NCI-H2171 treated with DMSO at 0.1 percent for 48 hours (cell line): ENCODE data around the gene THOC2.
"Not testable (repeated sequence)": the region's sequence is repeated elsewhere in the genome, so short reads cannot be mapped to it uniquely, and the experiment has no call there.

Experiments
- DNase-seq: peaks from one replicate; lab custom pipeline; 2025; lab: John Stamatoyannopoulos, UW

THOC2 gene

GRCh38 chrX:123735137-123735536, 2.3 kb upstream of the THOC2 start:
- not testable (repeated sequence) for DNase-seq

DNA sequence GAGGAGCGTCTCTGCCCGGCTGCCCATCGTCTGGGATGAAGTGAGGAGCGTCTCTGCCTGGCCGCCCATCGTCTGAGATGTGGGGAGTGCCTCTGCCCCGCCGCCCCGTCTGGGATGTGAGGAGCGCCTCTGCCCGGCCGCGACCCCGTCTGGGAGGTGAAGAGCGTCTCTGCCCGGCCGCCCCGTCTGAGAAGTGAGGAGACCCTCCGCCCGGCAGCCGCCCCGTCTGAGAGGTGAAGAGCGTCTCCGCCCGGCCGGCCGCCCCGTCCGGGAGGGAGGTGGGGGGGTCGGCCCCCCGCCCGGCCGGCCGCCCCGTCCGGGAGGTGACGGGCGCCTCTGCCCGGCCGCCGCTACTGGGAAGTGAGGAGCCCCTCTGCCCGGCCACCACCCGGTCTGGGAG, 1.2 kb upstream of the THOC2 start:
- DNase-seq = not testable (repeated sequence)

GRCh38 chrX:123731987-123732669, 724 bp downstream of the THOC2 start:
- DNase-seq = peak; percentile 0

GRCh38 chrX:123731258-123731986, 1.4 kb downstream of the THOC2 start:
- no peak for DNase-seq

GRCh38 chrX:123728554-123728953, 4.3 kb downstream of the THOC2 start:
- DNase-seq = no peak

- DNase-seq = no peak
Measured at GRCh38 chrX:123728016-123728415, 4.8 kb downstream of the THOC2 start.

GRCh38 chrX:123722193-123722592, 10.7 kb downstream of the THOC2 start:
- not testable (repeated sequence) for DNase-seq

DNA sequence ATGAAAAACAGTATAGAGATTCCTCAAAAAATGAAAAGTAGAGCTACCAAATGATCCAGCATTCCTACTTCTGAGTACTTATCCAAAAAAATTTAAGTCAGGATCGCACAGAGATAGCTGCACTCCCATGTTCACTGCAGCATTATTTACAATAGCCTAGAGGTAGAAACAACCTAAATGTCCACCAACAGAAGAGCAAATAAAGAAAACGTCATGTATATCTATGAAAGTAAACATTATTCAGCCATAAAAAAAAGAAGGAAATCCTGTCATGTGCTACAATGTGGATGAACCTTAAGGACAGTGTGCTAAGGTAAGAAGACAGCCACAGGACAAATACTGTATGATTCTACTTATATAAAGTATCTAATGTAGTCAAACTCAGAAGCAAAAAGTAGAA, 12.4 kb downstream of the THOC2 start:
- no peak for DNase-seq

- DNase-seq = no peak
Measured at GRCh38 chrX:123713841-123714240, 19.0 kb downstream of the THOC2 start.

GRCh38 chrX:123713434-123713833, 19.4 kb downstream of the THOC2 start:
- DNase-seq = no peak

DNA sequence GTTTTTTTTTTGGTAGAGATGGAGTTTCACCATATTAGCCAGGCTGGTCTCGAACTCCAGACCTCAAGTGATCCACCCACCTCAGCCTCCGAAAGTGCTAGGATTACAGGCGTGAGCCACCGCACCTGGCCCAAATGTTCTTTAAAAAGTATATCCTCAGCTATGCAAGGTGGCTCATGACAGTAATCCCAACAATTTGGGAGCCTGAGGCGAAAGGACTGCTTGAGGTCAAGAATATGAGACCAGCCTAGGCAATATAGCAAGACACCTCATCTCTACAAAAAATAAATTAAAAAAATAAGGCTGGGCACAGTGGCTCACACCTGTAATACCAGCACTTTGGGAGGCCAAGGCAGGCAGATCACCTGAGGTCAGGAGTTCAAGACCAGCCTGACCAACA, 21.7 kb downstream of the THOC2 start:
- DNase-seq = not testable (repeated sequence)

DNA sequence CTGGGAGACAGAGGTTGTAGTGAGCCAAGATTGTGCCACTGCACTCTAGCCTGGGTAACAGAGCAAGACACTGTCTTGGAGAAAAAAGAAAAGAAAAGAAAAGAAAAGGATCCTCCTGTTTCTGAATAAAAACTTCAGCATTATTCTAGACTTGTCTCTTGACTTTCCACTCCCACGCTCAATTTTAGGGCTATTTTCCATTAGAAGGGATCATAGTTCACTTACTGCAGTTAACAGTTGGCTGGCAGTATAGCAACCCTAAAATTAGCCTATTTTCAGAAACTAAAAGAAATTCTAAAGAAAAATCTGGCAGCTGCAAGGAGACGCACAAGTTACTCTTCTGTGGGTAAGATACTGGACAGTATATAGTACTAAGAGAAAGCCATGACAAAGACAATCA, 28.1 kb downstream of the THOC2 start:
- DNase-seq = no peak

- DNase-seq = no peak
Measured at GRCh38 chrX:123698979-123699520, 33.8 kb downstream of the THOC2 start.

DNA sequence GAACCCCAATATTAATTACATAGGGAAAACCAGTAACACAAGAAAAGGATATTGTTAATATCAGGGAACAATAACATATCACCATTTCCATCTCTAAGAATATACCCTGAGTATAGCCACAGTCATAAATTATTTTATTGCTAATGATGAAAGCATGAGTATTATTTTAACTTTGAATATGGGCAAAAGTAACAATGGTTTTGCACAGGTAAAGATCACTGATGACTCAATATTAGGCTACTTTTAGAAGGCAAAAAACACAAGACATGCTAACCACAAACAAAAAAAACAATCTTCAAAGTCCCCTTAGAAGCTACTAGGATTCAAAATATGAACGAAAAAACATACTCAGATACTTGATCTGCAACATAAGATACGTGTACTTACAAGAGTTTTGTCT, 36.5 kb downstream of the THOC2 start:
- no peak for DNase-seq

DNA sequence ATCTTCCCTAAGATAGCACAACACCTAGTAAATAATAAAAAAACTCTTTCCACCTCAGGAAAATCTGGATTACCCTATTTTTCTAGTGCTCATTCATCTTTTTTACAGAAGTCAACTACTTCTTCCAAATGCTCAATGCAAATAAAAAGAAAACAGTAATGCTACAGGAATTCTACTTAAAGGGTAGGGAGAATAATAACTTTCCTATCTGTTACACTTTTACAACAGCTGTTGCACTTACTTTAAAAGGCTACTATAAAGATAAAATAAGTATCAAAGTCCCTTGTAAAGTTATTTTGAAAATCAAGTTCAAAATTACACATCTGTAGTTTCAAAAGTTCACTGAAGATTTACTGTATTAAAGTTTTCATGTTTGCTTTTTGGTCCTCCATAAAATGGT, 37.6 kb downstream of the THOC2 start:
- DNase-seq = no peak

GRCh38 chrX:123691776-123692175, 41.1 kb downstream of the THOC2 start:
- no peak for DNase-seq

- DNase-seq = no peak
Measured at GRCh38 chrX:123688524-123688923, 44.3 kb downstream of the THOC2 start.

DNA sequence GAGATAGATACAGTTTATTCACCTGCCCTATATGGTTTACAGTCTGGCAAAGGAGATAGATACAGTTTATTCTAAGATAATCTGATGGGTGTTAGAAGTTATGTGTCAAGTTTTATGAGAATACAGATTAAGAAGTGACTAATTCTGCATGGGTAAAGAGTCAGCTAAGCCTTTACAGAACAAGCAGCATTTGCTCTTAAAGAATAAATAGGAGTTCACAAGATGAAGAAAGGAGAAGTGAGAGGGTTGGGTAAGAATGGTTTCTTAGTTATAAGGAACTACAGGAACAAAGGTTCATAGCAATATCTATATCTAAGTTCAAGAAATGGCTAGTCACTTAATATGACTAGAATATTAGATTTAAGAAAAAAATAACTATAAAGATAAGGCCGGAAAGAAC, 47.6 kb downstream of the THOC2 start:
- no peak for DNase-seq

DNA sequence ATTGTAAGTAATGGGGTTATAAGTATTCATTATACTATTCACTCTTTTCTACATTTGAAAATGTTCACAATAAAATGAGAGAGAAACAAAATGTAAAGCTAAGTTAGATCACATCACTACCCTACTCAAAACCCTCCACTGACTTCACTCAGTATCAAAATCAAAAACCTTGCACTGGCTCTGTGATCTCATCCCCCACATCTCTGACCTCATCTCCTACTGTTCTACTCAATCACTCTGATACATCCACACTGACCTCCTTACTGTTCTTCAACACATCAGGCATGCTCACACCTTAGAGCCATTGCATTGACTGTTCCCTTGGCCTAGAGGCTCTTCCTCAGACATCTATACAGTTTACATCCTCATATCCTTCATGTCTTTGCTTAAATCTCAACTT, 50.7 kb downstream of the THOC2 start:
- DNase-seq = no peak

DNA sequence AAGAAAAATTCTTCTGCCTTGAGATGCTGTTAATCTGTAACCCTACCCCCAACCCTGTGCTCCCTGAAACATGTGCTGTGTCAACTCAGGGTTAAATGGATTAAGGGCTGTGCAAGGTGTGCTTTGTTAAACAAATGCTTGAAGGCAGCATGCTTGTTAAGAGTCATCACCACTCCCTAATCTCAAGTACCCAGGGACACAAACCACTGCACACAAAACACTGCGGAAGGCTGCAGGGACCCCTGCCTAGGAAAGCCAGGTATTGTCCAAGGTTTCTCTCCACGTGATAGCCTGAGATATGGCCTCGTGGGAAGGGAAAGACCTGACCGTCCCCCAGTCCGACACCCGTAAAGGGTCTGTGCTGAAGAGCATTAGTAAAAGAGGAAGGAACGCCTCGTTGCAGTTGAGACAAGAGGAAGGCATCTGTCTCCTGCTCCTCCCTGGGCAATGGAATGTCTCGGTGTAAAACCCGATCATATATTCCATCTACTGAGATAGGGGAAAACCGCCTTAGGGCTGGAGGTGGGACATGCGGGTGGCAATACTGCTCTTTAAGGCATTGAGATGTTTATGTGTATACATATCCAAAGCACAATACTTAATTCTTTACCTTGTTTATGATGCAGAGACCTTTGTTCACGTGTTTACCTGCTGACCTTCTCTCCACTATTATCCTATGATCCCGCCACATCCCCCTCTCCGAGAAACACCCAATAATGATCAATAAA, 53.0 kb downstream of the THOC2 start:
- not testable (repeated sequence) for DNase-seq

GRCh38 chrX:123675154-123675553, 57.7 kb downstream of the THOC2 start:
- no peak for DNase-seq

GRCh38 chrX:123673813-123674212, 59.0 kb downstream of the THOC2 start:
- no peak for DNase-seq

GRCh38 chrX:123665197-123665596, 67.7 kb downstream of the THOC2 start:
- no peak for DNase-seq
